Measurements from ENCODE around the gene IPO13. TPM values are rescaled to one million over a fixed set of nuclear protein-coding genes. Genes with fewer than 3 reads are reported as not detected.

IPO13 gene
- total and polyA plus RNA-seq, 9 donors, result 8.6 to 30.3 (median 20.8) TPM

GRCh38 chr1:43998000-43998378, 51.2 kb downstream of the IPO13 start:
- 53 to 71% (median 67%) methylated on average over 11 of the region's 11 CpGs for WGBS, 3 donors
- H3K36me3 ChIP-seq, result no peaks in the 10 kb centered on the region
- TF ChIP-seq EP300 (IDR thresholded peaks at IDR 0.05) (no peak), CTCF (IDR thresholded peaks at IDR 0.05) (no peak), POLR2A (IDR thresholded peaks at IDR 0.05) (no peak)
- no peak overlapping the region for H3K27ac ChIP-seq
- DNase-seq, result no peak
- no peak overlapping the region for H3K4me3 ChIP-seq
- H3K9me3 ChIP-seq, result no peaks in the 10 kb centered on the region
- H3K27me3 ChIP-seq, result no peaks in the 10 kb centered on the region
- intact Hi-C loops (cut with DNase I), result no loop called here
- no peaks in the 10 kb centered on the region for H3K4me1 ChIP-seq (ENCODE audit: insufficient read depth)

DNA sequence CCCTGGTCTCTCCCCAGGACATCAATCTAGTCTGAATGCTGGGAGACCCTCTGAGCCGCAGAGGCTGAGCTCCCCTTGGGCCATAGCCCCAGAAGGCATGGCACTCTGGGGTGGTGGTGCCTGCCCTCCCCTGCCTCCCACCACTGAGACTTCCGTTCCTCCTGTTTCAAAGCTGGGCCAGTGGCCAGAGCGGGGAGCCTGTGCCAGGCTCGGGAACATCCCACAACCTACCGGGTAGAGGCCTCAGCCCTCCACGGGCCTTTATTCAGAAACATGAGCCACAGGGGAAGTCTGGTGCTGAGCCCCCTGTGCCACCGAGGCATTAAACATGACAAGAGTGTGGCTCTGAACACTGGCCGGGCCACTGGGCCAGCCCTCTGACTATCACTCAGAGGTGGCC, 52.7 kb downstream of the IPO13 start:
- H3K27me3 ChIP-seq, result no peaks in the 10 kb centered on the region
- no peak overlapping the region for H3K27ac ChIP-seq
- WGBS, 3 donors, result 48 to 62% (median 61%) methylated on average over 8 of the region's 8 CpGs
- H3K9me3 ChIP-seq, result no peaks in the 10 kb centered on the region
- no peak for TF ChIP-seq EP300 (IDR thresholded peaks at IDR 0.05)
- no peak for TF ChIP-seq POLR2A (IDR thresholded peaks at IDR 0.05)
- no peak for TF ChIP-seq CTCF (IDR thresholded peaks at IDR 0.05)
- no peaks in the 10 kb centered on the region for H3K36me3 ChIP-seq
- H3K4me3 ChIP-seq, result no peak overlapping the region
- intact Hi-C loops (cut with DNase I), result no loop called here
- DNase-seq, result no peak
- no peaks in the 10 kb centered on the region for H3K4me1 ChIP-seq (ENCODE audit: insufficient read depth)

- no peaks in the 10 kb centered on the region for H3K9me3 ChIP-seq
- no peaks in the 10 kb centered on the region for H3K27me3 ChIP-seq
- H3K4me1 ChIP-seq (ENCODE audit: insufficient read depth), result no peaks in the 10 kb centered on the region
- no peaks in the 10 kb centered on the region for H3K36me3 ChIP-seq
- intact Hi-C loops (cut with DNase I), result loop anchor here in 2 of 4 donors (5.0 to 10.0 kb wide), 2 partner anchors 37 to 645 kb away; no protein-coding TSS in a partner anchor
- DNase-seq, result no peak
- H3K27ac ChIP-seq, result no peak overlapping the region
- TF ChIP-seq EP300 (IDR thresholded peaks at IDR 0.05) (no peak), POLR2A (IDR thresholded peaks at IDR 0.05) (no peak), CTCF (IDR thresholded peaks at IDR 0.05) (no peak)
- no peak overlapping the region for H3K4me3 ChIP-seq
- WGBS, 3 donors, result 78 to 82% (median 78%) methylated on average over 8 of the region's 8 CpGs
Observed at GRCh38 chr1:44000122-44000665, 53.4 kb downstream of the IPO13 start.

DNA sequence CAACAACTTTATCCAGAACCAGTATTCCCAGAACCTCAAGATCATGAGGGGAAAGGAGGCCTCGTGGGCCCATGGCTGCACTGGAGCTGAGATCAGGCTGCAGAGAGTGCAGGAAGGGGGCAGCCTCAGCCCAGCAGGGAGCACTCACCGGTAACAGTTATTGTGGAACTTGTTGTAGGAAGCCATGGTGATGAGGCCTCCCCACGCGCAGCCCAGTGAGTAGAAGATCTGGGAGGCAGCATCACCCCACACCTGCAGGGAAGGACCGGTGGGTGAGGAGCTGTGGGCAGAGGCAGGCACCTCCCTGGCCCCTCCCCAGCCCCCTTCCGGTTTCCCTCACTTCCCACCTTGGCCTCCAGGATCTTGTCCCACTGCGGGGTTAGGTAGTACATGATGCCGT, 55.4 kb downstream of the IPO13 start:
- Histone ChIP-seq H3K36me3 (no peaks in the 10 kb centered on the region), H3K27me3 (no peaks in the 10 kb centered on the region), H3K4me3 (no peak overlapping the region), H3K4me1 (ENCODE audit: insufficient read depth) (no peaks in the 10 kb centered on the region), H3K27ac (no peak overlapping the region), H3K9me3 (no peaks in the 10 kb centered on the region)
- no peak for DNase-seq
- 82 to 88% (median 86%) methylated on average over 7 to 8 of the region's 8 CpGs for WGBS, 3 donors
- TF ChIP-seq POLR2A (IDR thresholded peaks at IDR 0.05) (no peak), CTCF (IDR thresholded peaks at IDR 0.05) (no peak), EP300 (IDR thresholded peaks at IDR 0.05) (no peak)
- intact Hi-C loops (cut with DNase I), result loop anchor here in 2 of 4 donors (5.0 to 10.0 kb wide), 2 partner anchors 35 to 643 kb away; no protein-coding TSS in a partner anchor
